GM18907 (cell line): ENCODE results near the gene ADD1.
A peak's percentile ranks its signal among the peaks of the same experiment; 100 is the strongest.
"Not testable (repeated sequence)": the region's sequence is repeated elsewhere in the genome, so short reads cannot be mapped to it uniquely, and the experiment has no call there.

Experiments
- ATAC-seq: cut with Tn5 transposase; IDR thresholded peaks from one replicate; pipeline ENCODE4 v1.9.1; 2021; ENCODE audit warnings: mild to moderate bottlenecking, moderate library complexity; ENCODE audit not compliant: unreplicated experiment

Gene ADD1

GRCh38 chr4:2932321-2932950, 88.8 kb downstream of the ADD1 start:
- no peak for ATAC-seq

- no peak for ATAC-seq
Observed at GRCh38 chr4:2932951-2933565, 89.4 kb downstream of the ADD1 start.

GRCh38 chr4:2933566-2934076, 90.0 kb downstream of the ADD1 start:
- ATAC-seq = no peak

- no peak for ATAC-seq
Observed at GRCh38 chr4:2934077-2934812, 90.6 kb downstream of the ADD1 start.

- ATAC-seq = peak; percentile 53
Observed at GRCh38 chr4:2934813-2935761, 91.4 kb downstream of the ADD1 start.

GRCh38 chr4:2935762-2936743, 92.4 kb downstream of the ADD1 start:
- no peak for ATAC-seq

GRCh38 chr4:2936773-2937145, 93.1 kb downstream of the ADD1 start:
- no peak for ATAC-seq

GRCh38 chr4:2937146-2937857, 93.7 kb downstream of the ADD1 start:
- no peak for ATAC-seq

- ATAC-seq = no peak
Observed at GRCh38 chr4:2937986-2938385, 94.3 kb downstream of the ADD1 start.

- not testable (repeated sequence) for ATAC-seq
Observed at GRCh38 chr4:2938411-2938810, 94.8 kb downstream of the ADD1 start.

GRCh38 chr4:2938906-2939305, 95.3 kb downstream of the ADD1 start:
- no peak for ATAC-seq

- ATAC-seq = no peak
Observed at GRCh38 chr4:2939383-2940243, 96.0 kb downstream of the ADD1 start.

GRCh38 chr4:2940267-2941137, 96.9 kb downstream of the ADD1 start:
- no peak for ATAC-seq

- no peak for ATAC-seq
Observed at GRCh38 chr4:2941138-2942036, 97.7 kb downstream of the ADD1 start.

GRCh38 chr4:2942037-2942531, 98.4 kb downstream of the ADD1 start:
- ATAC-seq = no peak
